Neural progenitor cell (in vitro differentiated cells): ENCODE measurements around the gene SAMD1. TPM values are rescaled to one million over a fixed set of nuclear protein-coding genes. Genes with fewer than 3 reads are reported as not detected.
"Not testable (repeated sequence)": the region's sequence is repeated elsewhere in the genome, so short reads cannot be mapped to it uniquely, and the experiment has no call there.

ENCODE experiments used
- DNase-seq: peaks from one replicate; pipeline ENCODE4 v3.0.0-alpha.2; 2016; ENCODE audit warnings: low spot score
- H2AFZ ChIP-seq: fragments of 200-600 bp; sonication (generic); replicated peaks from 2 replicates; pipeline ENCODE4 v1.6.1; 2016; ENCODE audit warnings: antibody characterized with exemption
- H3F3A ChIP-seq: fragments of 200-600 bp; sonication (generic); 2 replicates; pipeline ENCODE4 v1.6.1; 2016; ENCODE audit warnings: antibody characterized with exemption, low read depth
- H3K27ac ChIP-seq: fragments of 200-600 bp; sonication (generic); 2 replicates; pipeline ENCODE4 v1.5.1; 2016; ENCODE audit warnings: mild to moderate bottlenecking
- H3K27me3 ChIP-seq: fragments of 200-600 bp; sonication (generic); 2 replicates; pipeline ENCODE4 v1.6.1; 2016; ENCODE audit warnings: mild to moderate bottlenecking, moderate library complexity
- H3K36me3 ChIP-seq: fragments of 200-600 bp; sonication (generic); 2 replicates; pipeline ENCODE4 v1.5.1; 2016
- H3K4me1 ChIP-seq: fragments of 200-600 bp; sonication (generic); 2 replicates; pipeline ENCODE4 v1.6.1; 2016; ENCODE audit warnings: mixed run types
- H3K4me2 ChIP-seq: fragments of 200-600 bp; sonication (generic); 2 replicates; pipeline ENCODE4 v1.6.1; 2016
- H3K4me3 ChIP-seq: fragments of 200-600 bp; sonication (generic); 2 replicates; pipeline ENCODE4 v1.5.1; 2016
- H3K79me2 ChIP-seq: fragments of 200-600 bp; sonication (generic); 2 replicates; pipeline ENCODE4 v1.6.1; 2016; ENCODE audit warnings: low read depth
- H3K9ac ChIP-seq: fragments of 200-600 bp; sonication (generic); 2 replicates; pipeline ENCODE4 v1.6.1; 2016
- H3K9me3 ChIP-seq: fragments of 200-600 bp; sonication (generic); 2 replicates; pipeline ENCODE4 v1.5.1; 2016; ENCODE audit warnings: low read depth
- H4K20me1 ChIP-seq: fragments of 200-600 bp; sonication (generic); 2 replicates; pipeline ENCODE4 v1.6.1; 2016; ENCODE audit warnings: low read depth
- H3K27ac Mint-ChIP-seq: 3 replicates; pipeline ENCODE4 v1.8.0; 2021; ENCODE audit warnings: mixed read lengths
- H3K27me3 Mint-ChIP-seq: 2 replicates; pipeline ENCODE4 v1.8.0; 2022; ENCODE audit warnings: low read depth, mild to moderate bottlenecking, inconsistent platforms, moderate library complexity, mixed read lengths; ENCODE audit not compliant: insufficient read depth
- H3K36me3 Mint-ChIP-seq: 3 replicates; pipeline ENCODE4 v1.8.0; 2021; ENCODE audit warnings: mixed read lengths
- H3K4me1 Mint-ChIP-seq: 3 replicates; pipeline ENCODE4 v1.8.0; 2021; ENCODE audit warnings: mixed read lengths
- H3K4me3 Mint-ChIP-seq: 3 replicates; pipeline ENCODE4 v1.8.0; 2021; ENCODE audit warnings: mild to moderate bottlenecking, moderate library complexity, mixed read lengths
- H3K9me3 Mint-ChIP-seq: 3 replicates; pipeline ENCODE4 v1.8.0; 2020; ENCODE audit warnings: mixed read lengths
- EZH2 ChIP-seq: fragments of 200-600 bp; sonication (generic); IDR thresholded peaks from 2 replicates; pipeline ENCODE4 v1.6.1; 2017; ENCODE audit warnings: antibody characterized with exemption, mild to moderate bottlenecking, moderate library complexity
- EZH2phosphoT487 ChIP-seq: fragments of 200-600 bp; sonication (generic); IDR thresholded peaks from 2 replicates; pipeline ENCODE4 v1.6.1; 2017; ENCODE audit warnings: antibody characterized with exemption
- total RNA-seq: library from RNA; depleted of rRNA; stranded (reverse); fragments of >200 nt; gene quantifications from 2 replicates; pipeline ENCODE4 v1.2.3, GENCODE V29; 2015; ENCODE audit warnings: low replicate concordance
- TF ChIP-seq, protein P1 (sequence below): fragments of 200-600 bp; sonication (generic); IDR thresholded peaks from 2 replicates; pipeline ENCODE4 v1.5.1; 2017; ENCODE audit warnings: antibody characterized with exemption, mild to moderate bottlenecking

Gene SAMD1
- total RNA-seq, 1 donor from 2014 or later: 22.1 TPM

DNA sequence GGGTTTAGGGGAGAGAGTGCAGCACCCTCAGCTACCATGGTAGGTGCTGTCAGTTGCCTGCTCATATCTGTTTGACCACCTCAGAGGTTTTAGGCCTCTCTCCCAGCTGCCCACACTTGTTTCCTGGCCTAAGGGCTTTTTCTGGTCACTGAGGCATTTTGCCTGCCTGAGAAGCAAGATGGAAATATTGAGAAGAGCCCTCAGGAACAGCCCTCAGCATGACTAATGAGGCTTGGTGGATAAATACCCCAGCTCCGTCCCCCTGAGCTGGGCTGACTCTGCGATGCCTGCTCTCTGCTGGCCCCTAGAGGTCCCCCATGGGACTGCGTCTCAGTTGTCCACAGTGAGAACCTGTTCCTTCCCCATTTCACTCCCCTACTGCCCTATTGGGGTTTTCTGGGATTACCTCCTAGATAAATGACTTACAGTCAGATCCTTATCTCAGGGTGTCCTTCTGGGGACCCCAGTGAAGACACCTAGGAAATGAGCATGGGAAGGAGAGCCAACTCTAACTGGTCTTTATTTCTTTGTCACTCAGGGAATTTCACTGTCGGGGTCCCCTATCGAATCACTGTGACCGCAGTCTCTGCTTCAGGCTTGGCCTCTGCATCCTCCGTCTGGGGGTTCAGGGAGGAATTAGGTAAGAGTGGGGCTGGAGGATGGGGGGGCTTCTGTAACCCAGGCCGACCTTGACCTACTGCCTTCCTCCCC lies 42.0 kb downstream of the SAMD1 start:
- Histone ChIP-seq H3F3A (no peaks in the 10 kb centered on the region), H3K4me2 (no peak overlapping the region), H3K79me2 (no peaks in the 10 kb centered on the region), H3K9ac (no peak overlapping the region), H4K20me1 (no peaks in the 10 kb centered on the region), H3K27ac (no peak overlapping the region), H3K4me3 (no peak overlapping the region), H3K27me3 (no peaks in the 10 kb centered on the region), H3K4me1 (no peaks in the 10 kb centered on the region), H2AFZ (no peak overlapping the region), H3K36me3 (no peaks in the 10 kb centered on the region), H3K9me3 (no peaks in the 10 kb centered on the region)
- H3K27ac Mint-ChIP-seq: no peak overlapping the region
- H3K4me1 Mint-ChIP-seq: no peaks in the 10 kb centered on the region
- no peak overlapping the region for H3K4me3 Mint-ChIP-seq
- peaks cover 9% of the 10 kb centered on the region for H3K27me3 Mint-ChIP-seq
- no peaks in the 10 kb centered on the region for H3K36me3 Mint-ChIP-seq
- H3K9me3 Mint-ChIP-seq: no peaks in the 10 kb centered on the region
- no peak for TF ChIP-seq EZH2phosphoT487
- TF ChIP-seq, protein P1, sequence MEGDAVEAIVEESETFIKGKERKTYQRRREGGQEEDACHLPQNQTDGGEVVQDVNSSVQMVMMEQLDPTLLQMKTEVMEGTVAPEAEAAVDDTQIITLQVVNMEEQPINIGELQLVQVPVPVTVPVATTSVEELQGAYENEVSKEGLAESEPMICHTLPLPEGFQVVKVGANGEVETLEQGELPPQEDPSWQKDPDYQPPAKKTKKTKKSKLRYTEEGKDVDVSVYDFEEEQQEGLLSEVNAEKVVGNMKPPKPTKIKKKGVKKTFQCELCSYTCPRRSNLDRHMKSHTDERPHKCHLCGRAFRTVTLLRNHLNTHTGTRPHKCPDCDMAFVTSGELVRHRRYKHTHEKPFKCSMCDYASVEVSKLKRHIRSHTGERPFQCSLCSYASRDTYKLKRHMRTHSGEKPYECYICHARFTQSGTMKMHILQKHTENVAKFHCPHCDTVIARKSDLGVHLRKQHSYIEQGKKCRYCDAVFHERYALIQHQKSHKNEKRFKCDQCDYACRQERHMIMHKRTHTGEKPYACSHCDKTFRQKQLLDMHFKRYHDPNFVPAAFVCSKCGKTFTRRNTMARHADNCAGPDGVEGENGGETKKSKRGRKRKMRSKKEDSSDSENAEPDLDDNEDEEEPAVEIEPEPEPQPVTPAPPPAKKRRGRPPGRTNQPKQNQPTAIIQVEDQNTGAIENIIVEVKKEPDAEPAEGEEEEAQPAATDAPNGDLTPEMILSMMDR: peak; percentile 73
- peak; percentile 56 for DNase-seq

DNA sequence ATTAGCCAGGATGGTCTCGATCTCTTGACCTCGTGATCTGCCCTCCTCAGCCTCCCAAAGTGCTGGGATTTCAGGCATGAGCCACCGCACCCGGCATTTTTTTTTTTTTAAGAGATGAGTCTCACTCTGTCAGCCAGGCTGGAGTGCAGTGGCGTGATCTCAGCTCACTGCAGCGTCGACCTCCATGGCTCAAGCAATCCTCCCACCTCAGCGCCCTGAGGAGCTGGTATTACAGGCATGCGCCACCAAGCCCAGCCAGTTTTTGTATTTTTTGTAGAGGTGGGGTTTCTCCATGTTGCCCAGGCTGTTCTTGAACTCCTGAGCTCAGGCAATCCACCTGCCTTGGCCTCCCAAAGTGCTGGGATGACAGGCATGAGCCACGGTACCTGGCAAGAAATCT lies 42.7 kb downstream of the SAMD1 start:
- H3K36me3 Mint-ChIP-seq, H3K4me1 Mint-ChIP-seq, H3K9me3 Mint-ChIP-seq, H3K27ac ChIP-seq, H4K20me1 ChIP-seq, H3K27me3 Mint-ChIP-seq, H3F3A ChIP-seq, H3K4me3 ChIP-seq, H3K9ac ChIP-seq, H3K4me3 Mint-ChIP-seq, H3K4me1 ChIP-seq, H3K4me2 ChIP-seq, H3K79me2 ChIP-seq, H2AFZ ChIP-seq, DNase-seq, H3K27ac Mint-ChIP-seq, H3K36me3 ChIP-seq, H3K9me3 ChIP-seq, H3K27me3 ChIP-seq: not testable (repeated sequence)

DNA sequence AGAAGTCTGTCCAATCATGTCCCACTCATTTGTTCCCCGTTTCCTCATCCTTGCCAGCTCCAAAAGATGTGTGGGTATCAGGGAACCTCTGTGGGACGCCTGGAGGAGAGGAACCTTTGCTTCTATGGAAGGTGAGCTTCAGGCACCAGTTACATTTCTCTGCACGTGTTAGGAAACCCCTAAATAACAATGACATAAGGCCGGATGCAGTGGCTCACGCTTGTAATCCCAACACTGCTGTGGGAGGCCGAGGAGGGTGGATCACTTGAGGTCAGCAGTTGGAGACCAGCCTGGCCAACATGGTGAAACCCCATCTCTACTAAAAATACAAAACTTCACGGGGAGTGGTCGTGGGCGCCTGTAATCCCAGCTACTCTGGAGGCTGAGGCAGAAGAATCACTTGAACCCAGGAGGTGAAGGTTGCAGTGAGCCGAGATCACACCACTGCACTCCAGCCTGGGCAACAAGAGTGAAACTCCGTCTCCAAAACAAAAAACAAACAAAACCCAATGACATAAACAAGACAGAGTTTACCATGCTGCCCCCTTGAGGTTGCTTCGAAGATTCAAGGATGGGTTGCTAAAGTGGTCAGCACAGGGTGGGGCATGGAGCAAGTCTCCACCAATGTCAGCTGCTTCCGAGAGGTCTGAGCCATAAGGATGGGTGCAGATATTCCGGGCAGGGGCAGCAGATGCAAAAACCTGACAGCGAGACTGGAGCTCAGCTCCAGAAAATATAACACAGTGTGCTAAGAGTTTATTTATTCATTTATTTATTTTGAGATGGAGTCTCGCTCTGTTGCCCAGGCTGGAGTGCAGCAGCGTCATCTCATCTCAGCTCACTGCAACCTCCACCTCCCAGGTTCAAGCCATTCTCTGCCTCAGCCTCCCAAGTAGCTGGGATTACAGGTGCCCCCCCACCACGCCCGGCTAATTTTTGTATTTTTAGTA lies 47.6 kb downstream of the SAMD1 start:
- H4K20me1 ChIP-seq, H3K4me3 Mint-ChIP-seq, H3F3A ChIP-seq, H3K4me1 ChIP-seq, H3K4me2 ChIP-seq, H3K4me1 Mint-ChIP-seq, H3K36me3 ChIP-seq, H3K27me3 Mint-ChIP-seq, H3K27me3 ChIP-seq, H3K4me3 ChIP-seq, H3K36me3 Mint-ChIP-seq, H3K9me3 ChIP-seq, H3K9me3 Mint-ChIP-seq, H3K27ac ChIP-seq, H3K79me2 ChIP-seq, H3K9ac ChIP-seq: not testable (repeated sequence)
- DNase-seq: peak; percentile 81
- H2AFZ ChIP-seq: peak overlapping the region; percentile 84
- TF ChIP-seq, protein P1: peak; percentile 72
- peak overlapping the region; percentile 81 for H3K27ac Mint-ChIP-seq

DNA sequence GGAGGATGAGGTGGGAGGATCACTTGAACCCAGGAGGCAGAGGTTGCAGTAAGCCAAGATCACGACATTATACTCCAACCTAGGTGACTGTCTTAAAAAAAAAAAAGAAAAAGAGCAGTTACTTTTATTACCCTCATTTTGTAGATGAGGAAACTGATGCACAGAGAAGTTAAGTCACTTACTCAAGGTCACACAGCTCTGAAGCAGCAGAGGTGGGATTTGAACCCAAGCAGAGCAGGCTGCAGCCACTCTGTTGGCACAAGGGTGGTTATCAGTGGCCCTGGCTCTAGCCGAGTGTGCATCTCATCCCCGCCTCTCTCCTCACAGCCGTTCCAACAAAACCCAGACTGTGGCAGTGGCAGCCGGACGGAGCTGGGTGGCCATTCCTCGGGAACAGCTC lies 51.4 kb downstream of the SAMD1 start:
- H3K27ac Mint-ChIP-seq: no peak overlapping the region
- Histone ChIP-seq H3K27me3 (no peaks in the 10 kb centered on the region), H3K9me3 (no peaks in the 10 kb centered on the region), H3K36me3 (no peaks in the 10 kb centered on the region), H3F3A (no peaks in the 10 kb centered on the region), H3K9ac (no peak overlapping the region), H4K20me1 (no peaks in the 10 kb centered on the region), H3K79me2 (no peaks in the 10 kb centered on the region), H3K4me3 (no peak overlapping the region), H2AFZ (no peak overlapping the region), H3K27ac (no peak overlapping the region), H3K4me1 (no peaks in the 10 kb centered on the region), H3K4me2 (no peak overlapping the region)
- DNase-seq: no peak
- TF ChIP-seq, protein P1: no peak
- TF ChIP-seq EZH2phosphoT487 (no peak), EZH2 (no peak)
- H3K4me3 Mint-ChIP-seq: no peak overlapping the region
- no peaks in the 10 kb centered on the region for H3K9me3 Mint-ChIP-seq
- peaks cover 6% of the 10 kb centered on the region for H3K4me1 Mint-ChIP-seq
- no peaks in the 10 kb centered on the region for H3K36me3 Mint-ChIP-seq
- H3K27me3 Mint-ChIP-seq: peaks cover 2% of the 10 kb centered on the region
